ENCODE results near the gene KIAA1217. TPM values are rescaled to one million over a fixed set of nuclear protein-coding genes. Genes with fewer than 3 reads are reported as not detected.

Gene KIAA1217
- total RNA-seq, 2 donors from 2014 or later = 0.43 to 3.9 TPM

DNA sequence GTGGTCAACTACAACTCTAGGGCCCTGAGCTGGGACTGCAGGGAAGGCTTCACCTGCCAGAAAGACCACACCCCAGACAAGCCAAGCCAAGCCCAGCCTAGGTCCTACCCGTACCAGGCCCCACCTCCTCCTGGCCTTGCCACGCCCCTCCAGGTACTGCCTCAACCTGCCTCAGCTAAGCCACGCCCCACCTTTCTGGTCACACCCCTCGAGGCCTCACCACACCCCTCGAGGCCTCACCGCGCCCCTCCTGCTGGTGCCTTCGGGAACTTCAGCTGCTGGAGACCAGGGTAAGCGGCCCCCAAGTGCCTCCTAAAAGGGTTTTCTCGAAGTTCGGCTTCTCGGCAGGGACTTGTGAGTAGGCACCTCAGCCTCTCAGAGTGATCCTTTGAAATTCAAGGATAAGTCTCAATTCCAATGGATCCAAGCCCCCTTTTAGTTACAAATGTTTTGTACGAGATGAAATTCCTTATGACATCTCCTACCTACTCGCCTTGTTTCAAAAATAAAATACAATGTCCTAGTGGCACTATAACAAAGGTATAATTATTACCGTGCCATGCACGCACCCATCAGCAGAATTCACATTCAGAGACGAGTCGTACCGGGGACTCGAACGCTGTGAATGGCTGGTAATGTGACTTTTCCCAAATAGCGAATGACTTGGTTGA lies 343.5 kb downstream of the KIAA1217 start:
- Mint-ChIP-seq H3K27ac (no peak overlapping the region), H3K9me3 (no peaks in the 10 kb centered on the region), H3K36me3 (no peaks in the 10 kb centered on the region)
- ATAC-seq (peak in 1 of 2 donors; percentile 73), DNase-seq (ENCODE audit: low spot score in 2 of 2) (peak in 1 of 2 donors; percentile 40)

DNA sequence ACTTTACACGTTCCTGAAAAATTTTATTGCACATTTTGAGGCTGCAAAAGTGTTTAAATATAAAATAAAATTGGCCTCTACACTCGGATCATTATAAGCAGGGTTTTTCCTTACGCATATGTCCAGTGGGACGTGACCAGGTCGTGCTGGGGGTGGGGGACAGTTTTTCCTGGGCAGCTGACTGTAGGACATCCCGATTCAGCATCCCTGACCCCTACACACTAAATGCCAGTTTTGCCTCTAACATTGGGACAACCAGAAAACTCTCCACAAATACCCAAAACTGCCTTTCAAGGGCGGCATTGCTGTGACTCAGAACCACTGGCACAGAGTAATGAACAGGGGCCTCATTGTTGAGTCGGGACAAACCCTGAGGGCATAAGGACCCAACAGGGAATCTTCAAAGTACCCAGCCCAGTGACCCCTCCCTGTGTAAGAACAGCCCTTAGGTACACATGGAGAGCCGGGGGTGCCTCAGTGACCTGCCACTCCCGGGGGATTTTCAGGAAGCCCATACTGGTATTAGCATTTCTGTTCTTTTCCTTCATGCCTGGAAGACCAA lies 344.2 kb downstream of the KIAA1217 start:
- no peaks in the 10 kb centered on the region for H3K9me3 Mint-ChIP-seq
- no peak overlapping the region for H3K27ac Mint-ChIP-seq
- ATAC-seq (no peak), DNase-seq (ENCODE audit: low spot score in 2 of 2) (no peak)
- no peaks in the 10 kb centered on the region for H3K36me3 Mint-ChIP-seq

DNA sequence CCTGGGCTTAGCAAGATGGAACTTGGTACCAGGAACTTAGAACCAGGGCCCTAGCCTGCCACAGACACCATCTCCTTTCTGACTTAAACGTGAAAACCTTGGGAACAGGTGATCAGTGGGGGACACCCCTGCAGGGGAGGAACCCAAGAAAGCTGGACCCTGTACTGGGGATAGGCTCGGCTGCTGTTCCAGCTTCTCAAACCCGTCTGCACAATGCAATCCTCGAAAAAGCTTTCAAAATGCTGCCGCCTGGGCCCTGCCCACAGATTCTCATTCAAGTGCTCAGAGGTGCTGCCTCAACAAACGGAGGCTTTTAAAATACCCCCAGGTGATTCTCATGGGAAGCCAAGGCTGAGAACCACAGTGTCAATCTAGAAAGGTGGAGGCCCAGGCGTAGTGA lies 345.1 kb downstream of the KIAA1217 start:
- no peak overlapping the region for H3K27ac Mint-ChIP-seq
- DNase-seq (ENCODE audit: low spot score in 2 of 2) = no peak
- no peak for ATAC-seq
- no peaks in the 10 kb centered on the region for H3K36me3 Mint-ChIP-seq
- H3K9me3 Mint-ChIP-seq = no peaks in the 10 kb centered on the region

DNA sequence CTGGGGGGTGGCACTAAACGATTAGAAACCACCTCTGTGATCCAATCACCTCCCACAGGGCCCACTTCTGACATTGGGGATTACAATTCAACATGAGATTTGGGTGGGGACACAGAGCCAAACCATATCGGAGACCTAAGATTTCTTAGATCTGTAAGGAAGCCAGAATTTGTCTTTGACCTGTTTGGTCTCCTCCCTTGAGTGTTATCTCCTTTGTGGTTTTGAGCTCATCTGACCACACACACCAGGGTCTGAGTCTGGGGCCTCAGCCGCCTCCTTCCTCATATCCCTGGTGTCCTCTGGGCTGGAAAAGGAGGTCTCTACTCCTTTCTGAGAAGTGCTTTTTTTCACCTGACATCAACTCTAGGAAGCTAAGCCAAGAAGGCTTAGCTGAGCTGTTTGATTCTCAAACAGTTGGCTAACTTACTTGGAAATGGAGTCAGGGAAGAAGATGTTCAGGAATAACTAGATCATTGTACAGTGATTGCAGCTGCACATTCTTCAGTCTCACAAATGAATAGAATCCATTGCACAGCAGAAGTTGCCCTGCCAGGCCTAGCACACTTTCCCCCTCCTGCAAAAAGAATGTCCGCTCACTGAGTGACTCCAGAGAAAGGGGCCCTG lies 347.3 kb downstream of the KIAA1217 start:
- H3K36me3 Mint-ChIP-seq = no peaks in the 10 kb centered on the region
- no peak overlapping the region for H3K27ac Mint-ChIP-seq
- no peak for ATAC-seq
- DNase-seq (ENCODE audit: low spot score in 2 of 2) = no peak
- H3K9me3 Mint-ChIP-seq = no peaks in the 10 kb centered on the region

DNA sequence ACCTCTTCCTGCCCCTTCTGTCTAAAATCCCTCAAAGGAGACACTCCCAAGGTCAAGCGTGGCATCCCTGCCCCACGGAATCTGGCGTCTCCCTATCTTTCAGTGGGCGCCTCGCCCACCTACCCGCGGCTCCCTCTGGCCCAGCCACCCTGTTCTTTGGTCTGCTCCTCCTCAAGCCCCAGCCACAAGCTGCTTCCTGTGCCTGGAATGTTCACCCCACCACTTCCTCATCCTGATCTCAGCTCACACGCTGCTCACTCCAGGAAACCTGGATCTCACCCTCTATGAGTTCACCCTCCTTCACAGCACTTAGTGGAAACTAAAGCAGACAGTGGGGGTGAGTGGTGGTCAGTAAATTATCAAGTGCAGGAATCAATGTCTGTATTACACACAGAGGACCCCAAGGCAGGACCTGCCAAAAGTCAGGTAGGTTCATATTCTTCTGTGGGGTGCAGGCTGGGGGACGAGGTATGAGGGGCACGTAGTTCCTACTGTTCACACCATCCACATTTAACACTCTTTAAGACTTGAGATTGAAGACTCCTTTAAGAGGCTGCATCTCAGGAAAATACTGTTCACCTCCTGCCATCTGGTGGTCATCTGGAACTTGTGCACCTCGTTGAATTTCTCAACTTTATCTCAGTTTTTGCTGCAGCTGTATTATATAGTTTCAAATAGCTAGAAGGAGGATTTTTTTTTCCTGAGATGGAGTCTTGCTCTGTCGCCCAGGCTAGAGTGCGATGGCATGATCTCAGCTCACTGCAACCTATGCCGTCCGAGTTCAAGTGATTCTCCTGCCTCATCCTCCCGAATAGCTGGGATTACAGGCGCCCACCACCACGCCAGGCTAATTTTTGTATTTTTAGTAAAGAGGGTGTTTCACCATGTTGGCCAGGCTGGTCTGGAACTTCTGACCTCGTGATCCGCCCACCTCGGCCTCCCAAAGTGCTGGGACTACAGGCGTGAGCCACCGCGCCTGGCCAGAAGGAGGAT lies 348.1 kb downstream of the KIAA1217 start:
- DNase-seq (ENCODE audit: low spot score in 2 of 2) (peak in 1 of 2 donors; percentile 40), ATAC-seq (peak; percentile 44 to 69)
- peak overlapping the region in 1 of 2 donors; percentile 79 for H3K27ac Mint-ChIP-seq
- no peaks in the 10 kb centered on the region for H3K9me3 Mint-ChIP-seq
- no peaks in the 10 kb centered on the region for H3K36me3 Mint-ChIP-seq

DNA sequence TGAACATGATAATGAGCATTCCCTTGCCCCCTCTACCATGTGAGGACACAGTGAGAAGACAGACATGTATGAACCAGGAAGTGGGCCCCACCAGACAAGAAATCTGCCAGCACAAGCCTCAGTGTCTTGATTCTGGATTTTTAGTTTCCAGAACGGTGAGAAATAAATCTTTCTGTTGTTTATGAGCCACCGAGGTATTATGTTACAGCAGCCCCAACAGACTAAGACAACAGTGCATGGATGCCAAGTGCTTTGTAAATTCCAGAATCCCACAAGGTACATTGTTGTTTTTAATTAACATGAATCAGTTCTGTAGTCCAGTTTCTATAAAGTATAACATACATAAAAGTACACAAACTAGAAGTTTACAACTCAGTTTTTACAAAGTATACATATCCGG lies 352.5 kb downstream of the KIAA1217 start:
- H3K36me3 Mint-ChIP-seq = no peaks in the 10 kb centered on the region
- H3K9me3 Mint-ChIP-seq = no peaks in the 10 kb centered on the region
- no peak overlapping the region for H3K27ac Mint-ChIP-seq
- DNase-seq (ENCODE audit: low spot score in 2 of 2) (no peak), ATAC-seq (no peak)

DNA sequence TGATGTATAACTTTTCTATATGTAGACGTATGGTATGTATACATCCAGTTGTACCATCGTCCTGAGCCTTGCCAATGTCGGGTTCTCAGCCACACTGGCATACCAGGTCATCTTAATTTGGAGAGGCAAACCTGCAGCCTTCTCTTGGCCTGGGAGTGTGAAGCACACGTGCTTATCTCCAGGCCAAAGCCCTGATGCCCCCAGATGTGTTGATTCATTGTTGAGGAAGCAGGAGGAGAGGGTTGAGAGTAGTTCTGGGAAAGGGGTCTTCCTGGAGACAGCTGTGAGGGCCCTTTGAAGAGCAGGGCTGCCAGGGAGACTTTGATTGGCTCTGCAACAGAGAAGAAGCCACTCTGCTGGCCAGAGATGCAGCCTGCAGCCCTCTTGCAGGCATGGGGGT lies 359.1 kb downstream of the KIAA1217 start:
- ATAC-seq (no peak), DNase-seq (ENCODE audit: low spot score in 2 of 2) (no peak)
- Mint-ChIP-seq H3K27ac (no peak overlapping the region), H3K9me3 (no peaks in the 10 kb centered on the region), H3K36me3 (no peaks in the 10 kb centered on the region)

DNA sequence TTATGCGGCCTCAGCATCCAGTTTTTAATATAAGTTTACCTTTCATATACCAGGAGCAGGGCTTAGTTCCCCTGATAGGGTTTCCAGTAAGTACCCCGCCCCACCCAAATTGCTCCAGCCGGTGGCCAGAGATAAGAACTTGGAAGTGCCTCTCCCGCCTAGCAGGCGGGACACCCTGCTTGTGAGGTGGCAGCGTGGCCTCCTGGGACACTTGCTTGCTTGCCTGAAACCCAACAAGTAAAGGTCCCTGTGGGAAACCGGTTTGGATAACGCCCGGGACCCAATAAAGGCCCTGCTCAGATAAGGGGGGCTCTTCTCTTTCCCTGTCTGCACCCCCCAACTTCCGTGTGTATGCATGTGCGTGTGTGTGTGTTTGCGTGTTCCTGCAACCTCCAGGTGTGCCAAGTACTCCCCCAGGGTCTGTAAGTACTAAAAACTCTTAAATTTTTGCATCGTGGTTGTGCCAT lies 360.4 kb downstream of the KIAA1217 start:
- no peak for ATAC-seq
- Mint-ChIP-seq H3K9me3 (no peaks in the 10 kb centered on the region), H3K36me3 (no peaks in the 10 kb centered on the region), H3K27ac (no peak overlapping the region)
- no peak for DNase-seq (ENCODE audit: low spot score in 2 of 2)

DNA sequence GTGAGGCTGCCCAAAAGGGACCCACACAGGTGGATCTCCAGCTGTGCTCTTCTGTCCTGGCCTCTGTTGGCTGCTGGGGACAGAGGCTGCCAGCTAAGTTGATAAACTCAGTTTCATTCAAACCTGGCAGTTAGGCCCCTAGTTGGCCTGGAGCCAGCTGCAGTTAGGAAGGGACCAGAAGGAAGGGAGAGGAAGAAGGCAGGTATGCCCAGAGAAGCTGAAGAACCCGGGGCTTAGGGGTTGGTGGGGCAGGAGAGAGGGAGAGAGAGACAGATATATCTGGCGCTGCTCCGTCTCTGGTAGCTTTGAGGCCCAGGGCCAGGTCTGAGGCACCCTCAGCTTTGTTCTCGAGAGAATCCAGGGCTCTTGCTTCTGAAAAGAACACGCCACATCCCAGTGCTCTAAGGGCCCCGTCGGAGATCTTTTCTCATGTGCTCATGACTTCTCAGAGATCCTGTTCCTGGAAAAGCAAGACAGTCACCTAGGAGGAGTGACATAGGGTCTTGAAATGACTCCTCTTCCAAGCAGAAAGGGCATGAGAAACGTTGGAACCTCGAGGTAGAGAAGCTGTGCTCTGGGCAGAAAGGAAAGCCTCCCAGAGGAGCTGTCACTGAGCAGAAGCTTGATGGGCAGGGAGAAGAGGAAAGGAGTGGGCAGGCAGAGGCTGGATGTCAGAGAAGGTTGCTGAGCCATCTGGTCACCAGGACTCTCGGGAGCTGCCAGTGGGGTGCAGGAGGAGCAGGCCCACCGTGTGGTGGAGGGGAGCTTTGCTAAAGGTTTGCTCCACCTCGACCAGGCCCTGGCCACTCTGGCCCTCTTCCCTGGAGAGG lies 361.1 kb downstream of the KIAA1217 start:
- Mint-ChIP-seq H3K36me3 (no peaks in the 10 kb centered on the region), H3K9me3 (no peaks in the 10 kb centered on the region), H3K27ac (no peak overlapping the region)
- peak in 1 of 2 donors; percentile 9 for ATAC-seq
- no peak for DNase-seq (ENCODE audit: low spot score in 2 of 2)

DNA sequence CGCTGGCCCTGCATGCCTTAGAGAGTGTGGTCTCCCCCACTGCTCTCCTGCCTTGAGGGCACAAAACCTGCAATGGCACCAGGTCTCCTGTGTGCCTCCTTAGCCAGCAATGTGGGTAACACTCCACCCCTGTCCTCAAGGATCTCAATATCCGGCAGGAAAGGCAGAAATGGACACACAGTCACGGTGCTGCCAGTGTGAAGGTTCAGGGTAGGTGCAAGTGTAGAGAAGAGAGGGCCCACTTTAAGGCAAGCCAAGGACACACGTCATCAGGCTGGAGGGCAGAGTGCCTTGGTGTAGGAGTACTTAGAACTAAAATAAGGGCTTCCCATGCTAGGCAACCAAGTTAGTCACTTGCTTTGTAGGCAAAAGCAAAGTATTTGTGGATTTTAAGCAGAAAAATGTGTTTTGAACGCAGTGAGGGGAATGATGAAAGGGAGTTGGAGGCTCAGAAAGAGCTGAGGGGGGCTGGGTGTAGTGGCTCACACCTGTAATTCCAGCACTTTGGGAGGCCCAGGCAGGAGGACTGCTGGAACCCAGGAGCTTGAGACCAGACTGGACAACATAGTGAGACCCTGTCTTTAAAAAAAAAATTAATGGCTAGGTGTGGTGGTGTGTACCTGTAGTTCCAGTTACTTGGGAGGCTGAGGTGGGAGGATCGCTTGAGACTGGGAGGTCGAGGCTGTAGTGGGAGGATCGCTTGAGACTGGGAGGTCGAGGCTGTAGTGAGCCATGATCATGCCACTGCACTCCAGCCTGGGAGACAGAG lies 361.9 kb downstream of the KIAA1217 start:
- Mint-ChIP-seq H3K9me3 (no peaks in the 10 kb centered on the region), H3K27ac (peak overlapping the region in 1 of 2 donors; percentile 3), H3K36me3 (no peaks in the 10 kb centered on the region)
- DNase-seq (ENCODE audit: low spot score in 2 of 2) (no peak), ATAC-seq (no peak)

DNA sequence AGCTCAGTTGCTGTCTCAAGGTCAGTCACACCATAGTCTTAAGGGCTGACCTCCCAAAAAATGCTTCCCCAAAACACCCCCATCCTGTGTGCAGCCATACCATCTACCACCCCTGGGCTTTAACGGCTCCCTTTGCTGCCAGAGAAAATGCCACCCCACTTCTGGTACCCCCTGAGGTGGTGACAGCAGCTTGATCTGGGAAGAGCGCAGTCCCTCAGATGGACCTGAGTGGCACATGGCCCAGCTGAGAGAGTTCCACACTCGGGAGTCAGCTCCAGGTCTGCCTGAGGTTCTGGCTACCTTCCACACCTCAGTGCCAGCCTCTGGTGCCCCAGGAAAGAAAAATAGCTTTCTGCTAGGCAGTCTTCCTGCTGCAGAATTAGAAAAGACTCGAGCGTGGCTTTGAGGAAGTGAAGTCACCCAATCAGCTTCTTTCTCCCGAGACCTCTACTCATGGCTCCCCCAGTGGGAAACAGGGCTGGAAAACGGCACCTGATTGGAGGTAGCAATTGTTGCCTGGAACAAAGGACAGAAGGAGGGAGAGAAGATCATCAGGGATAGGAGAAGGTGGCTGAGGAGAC lies 363.0 kb downstream of the KIAA1217 start:
- no peak for ATAC-seq
- Mint-ChIP-seq H3K27ac (no peak overlapping the region), H3K9me3 (no peaks in the 10 kb centered on the region), H3K36me3 (no peaks in the 10 kb centered on the region)
- no peak for DNase-seq (ENCODE audit: low spot score in 2 of 2)

DNA sequence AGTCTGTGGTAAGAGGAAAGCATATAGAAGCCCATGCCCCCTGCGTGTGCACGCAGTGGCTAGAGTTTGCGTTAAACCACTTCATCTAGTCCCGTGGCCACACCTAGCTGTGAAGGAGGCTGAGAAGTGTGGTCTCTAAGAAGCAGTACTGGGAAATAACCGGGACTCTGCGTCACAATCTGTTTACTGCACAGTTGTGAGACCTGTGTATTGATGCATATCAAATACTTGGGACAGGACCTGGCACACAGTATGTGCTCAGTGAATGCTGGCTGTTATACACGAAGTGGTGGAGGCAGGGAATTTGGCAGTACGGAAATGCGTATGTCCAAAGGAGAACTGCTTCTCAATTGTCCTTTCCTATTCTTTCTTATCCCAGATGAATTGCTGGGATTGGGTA lies 365.2 kb downstream of the KIAA1217 start:
- DNase-seq (ENCODE audit: low spot score in 2 of 2) (no peak), ATAC-seq (no peak)
- Mint-ChIP-seq H3K27ac (no peak overlapping the region), H3K36me3 (no peaks in the 10 kb centered on the region), H3K9me3 (no peaks in the 10 kb centered on the region)

DNA sequence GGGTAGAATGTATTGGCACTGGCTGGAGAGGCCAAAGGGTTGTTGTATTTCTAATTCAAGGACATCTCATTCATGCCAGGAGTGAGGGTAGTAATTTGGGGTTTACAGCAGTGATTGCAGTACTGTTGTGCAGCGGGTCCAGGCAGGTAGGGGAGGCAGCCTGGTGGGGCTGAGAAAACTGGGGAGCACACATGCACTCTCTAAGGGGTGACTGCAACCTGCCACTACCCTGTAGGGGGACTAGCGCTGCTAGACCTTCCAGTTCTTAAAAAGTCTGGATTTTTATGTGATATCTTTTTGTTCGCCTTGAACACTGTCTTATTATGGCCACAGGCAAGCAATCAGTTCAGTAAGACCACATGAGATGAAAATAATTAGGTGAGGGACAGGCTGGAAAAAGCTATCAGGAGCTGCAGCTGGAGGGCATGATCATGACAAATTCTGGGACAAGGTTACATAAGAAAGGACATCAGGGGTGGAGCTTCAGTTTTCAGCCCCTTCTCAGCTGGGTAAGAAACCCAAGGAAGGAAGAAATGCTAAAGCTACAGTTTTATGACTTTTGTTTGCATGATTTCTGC lies 365.7 kb downstream of the KIAA1217 start:
- peak in 1 of 2 donors; percentile 46 for ATAC-seq
- H3K9me3 Mint-ChIP-seq = no peaks in the 10 kb centered on the region

DNA sequence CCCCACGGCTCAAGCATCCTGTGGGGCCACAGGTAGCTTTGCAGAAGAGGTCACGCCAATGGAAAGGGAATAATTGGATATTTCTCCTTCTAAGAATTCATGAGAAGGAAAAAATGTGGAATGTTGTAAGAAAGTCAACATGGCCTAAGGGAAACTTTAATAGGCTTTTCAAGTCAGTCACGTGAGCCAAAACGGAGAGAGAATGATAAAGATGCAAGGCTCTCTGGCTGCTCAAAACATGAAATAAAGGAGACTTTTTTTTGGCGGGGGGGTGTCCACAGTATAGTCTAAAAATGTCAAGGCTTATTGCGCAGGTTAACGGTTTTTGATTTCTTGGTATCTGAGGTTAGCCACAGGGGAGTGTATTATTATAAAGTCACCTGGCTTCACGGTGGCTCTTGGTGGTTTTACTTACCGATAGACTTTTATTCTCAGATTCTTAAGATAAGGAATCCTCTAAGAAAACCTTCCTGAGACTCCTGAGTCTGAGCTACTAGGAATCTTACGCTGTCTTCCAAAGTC lies 366.6 kb downstream of the KIAA1217 start:
- no peaks in the 10 kb centered on the region for H3K36me3 Mint-ChIP-seq
- ATAC-seq = no peak
- H3K27ac Mint-ChIP-seq = no peak overlapping the region
- no peaks in the 10 kb centered on the region for H3K9me3 Mint-ChIP-seq
- DNase-seq (ENCODE audit: low spot score in 2 of 2) = no peak

More for the DNA sequence above, 365.7 kb downstream of the KIAA1217 start:
- no peak for DNase-seq (ENCODE audit: low spot score in 2 of 2)
- H3K27ac Mint-ChIP-seq = peak overlapping the region in 1 of 2 donors; percentile 53
- no peaks in the 10 kb centered on the region for H3K36me3 Mint-ChIP-seq

DNA sequence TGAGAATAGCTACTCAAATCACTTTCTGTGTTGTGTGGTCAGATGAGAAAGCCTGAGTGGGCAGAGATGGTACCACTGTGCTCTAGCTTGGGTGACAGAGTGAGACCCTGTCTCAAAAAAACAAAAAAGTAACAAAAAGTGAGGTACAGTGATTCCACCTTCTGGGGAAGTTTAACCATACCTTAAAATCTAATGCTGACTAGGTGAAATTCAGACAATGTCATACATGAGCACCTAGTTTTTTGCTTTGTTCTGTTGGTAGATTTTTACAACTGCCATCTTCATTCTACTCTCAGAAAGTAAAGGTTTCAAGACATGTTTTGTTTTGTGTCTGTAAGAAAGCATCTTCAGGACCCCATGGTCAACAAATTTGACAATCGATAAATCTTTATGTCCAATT lies 370.5 kb downstream of the KIAA1217 start:
- H3K36me3 Mint-ChIP-seq = no peaks in the 10 kb centered on the region

More for the DNA sequence above, 370.5 kb downstream of the KIAA1217 start:
- Mint-ChIP-seq H3K27ac (no peak overlapping the region), H3K9me3 (no peaks in the 10 kb centered on the region)
- ATAC-seq = no peak
- DNase-seq (ENCODE audit: low spot score in 2 of 2) = no peak

Data from activated naive CD4-positive, alpha-beta T cell treated with anti-CD3 and anti-CD28 coated beads, Interleukin-2, amount 50 U/mL, for 72 hours (primary cell).